HG03521 (cell line): ENCODE data around the gene INIP.
"Not testable (repeated sequence)": the region's sequence is repeated elsewhere in the genome, so short reads cannot be mapped to it uniquely, and the experiment has no call there.

ENCODE experiments used
- ATAC-seq: cut with Tn5 transposase; IDR thresholded peaks from one replicate; pipeline ENCODE4 v1.9.1; 2021; ENCODE audit warnings: mild to moderate bottlenecking, moderate library complexity; ENCODE audit not compliant: unreplicated experiment

Gene INIP

GRCh38 chr9:112743216-112743836 is 25.4 kb upstream of the INIP start:
- no peak for ATAC-seq

GRCh38 chr9:112734892-112735291 is 17.0 kb upstream of the INIP start:
- ATAC-seq, result no peak

DNA sequence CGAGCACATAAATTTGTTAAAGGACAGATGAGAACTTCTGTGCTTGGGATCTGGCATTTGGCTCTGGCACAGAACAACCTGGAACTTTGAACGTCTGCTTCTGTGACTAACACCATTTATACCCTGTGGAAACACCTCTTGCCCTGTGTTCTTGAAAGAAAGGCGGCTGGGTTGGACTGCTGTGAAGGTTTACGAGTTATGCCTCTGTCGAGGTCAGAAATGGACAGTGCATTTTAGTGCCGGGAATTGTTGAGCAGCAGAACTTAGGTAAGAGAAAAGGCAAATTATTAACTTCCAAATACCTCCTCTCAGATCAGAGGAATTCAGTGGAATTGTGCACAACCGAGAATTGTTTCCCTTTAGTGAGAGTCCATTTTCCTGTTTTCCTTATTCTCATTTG is 14.1 kb upstream of the INIP start:
- ATAC-seq, result no peak

DNA sequence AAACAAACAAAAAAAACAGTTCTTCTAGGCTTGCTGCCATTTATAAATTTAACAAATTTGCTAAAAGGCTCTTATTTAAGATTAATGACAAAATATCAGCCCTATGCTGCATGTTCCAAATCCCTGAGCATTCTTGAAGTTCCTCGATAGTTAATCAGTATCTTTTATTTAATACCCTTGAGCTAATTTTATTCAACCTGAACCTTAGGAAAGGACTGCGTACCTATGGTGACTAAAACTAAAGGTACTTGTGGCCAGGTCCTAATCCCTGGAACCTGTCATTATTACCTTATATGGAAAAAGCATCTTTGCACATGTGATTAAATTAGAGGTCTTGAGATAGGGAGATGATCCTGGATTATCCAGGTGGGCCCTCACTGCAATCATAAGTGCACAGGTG is 10.5 kb upstream of the INIP start:
- ATAC-seq, result no peak

- ATAC-seq, result no peak
Observed at GRCh38 chr9:112726428-112726827, 8.5 kb upstream of the INIP start.

GRCh38 chr9:112725961-112726360 is 8.0 kb upstream of the INIP start:
- no peak for ATAC-seq

DNA sequence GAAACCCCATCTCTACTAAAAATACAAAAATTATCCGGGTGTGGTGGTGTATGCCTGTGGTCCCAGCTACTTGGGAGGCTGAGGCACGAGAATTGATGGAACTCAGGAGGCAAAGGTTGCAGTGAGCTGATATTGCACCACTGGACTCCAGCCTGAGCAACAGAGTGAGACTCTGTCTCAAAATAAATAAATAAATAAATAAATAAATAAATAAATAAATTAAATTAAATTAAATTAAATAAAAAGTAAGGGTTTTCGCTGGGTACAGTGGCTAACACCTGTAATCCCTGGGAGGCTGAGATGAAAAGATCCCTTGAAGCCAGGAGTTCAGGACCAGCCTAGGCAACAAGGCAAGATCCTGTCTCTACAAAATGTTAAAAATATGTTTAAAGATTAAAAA is 4.8 kb upstream of the INIP start:
- not testable (repeated sequence) for ATAC-seq

DNA sequence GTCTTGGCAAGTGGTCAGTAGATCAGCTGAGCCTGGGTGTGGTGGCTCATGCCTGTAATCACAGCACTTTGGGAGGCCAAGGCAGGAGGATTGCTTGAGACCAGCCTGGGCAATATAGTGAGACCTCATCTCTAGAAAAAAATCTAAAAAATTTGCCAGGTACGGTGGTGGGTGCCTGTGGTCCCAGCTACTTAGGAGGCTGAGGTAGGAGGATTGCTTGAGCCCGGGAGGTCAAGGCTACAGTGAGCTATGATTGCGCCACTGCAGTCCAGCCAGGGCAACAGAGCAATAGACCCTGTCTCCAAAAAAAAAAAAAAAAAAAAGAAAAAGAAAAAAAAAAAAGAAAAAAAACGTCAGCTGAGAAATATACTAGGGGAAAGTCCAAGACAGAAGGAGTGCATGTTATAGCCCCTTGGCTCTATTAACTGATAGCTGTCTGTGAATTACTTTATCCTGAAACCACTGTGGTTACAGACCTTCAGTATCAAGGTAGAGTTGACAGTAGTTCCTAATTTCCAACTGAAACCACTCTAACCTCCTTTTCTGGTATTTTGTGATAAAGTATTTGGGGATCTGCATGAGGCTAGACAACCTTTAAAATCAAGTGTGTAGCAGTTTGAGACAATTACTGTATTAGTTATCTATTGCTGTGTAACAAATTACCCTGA is 2.3 kb upstream of the INIP start:
- ATAC-seq, result no peak

DNA sequence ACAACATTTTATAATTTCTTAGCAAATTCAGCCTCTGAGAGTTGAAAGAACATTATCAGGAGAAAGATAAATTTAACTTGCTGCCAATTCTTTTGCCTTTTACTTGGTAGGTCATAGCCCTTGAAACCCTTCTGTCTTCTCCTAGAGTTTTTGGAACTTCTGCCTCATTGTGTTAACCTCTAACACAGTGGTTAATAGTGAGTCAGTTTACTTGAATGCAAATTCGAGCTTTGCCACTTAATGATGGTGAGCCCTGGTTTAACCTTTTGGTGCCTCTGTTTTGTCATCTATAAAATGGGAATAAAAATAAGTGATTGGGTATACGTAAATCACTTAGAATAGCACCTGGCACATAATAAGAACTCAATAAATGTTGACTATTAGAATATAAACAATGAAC is 1.8 kb upstream of the INIP start:
- no peak for ATAC-seq

- ATAC-seq, result no peak
Observed at GRCh38 chr9:112719241-112719691, 1.3 kb upstream of the INIP start.

- no peak for ATAC-seq
Observed at GRCh38 chr9:112712678-112713077, 5.2 kb downstream of the INIP start.

DNA sequence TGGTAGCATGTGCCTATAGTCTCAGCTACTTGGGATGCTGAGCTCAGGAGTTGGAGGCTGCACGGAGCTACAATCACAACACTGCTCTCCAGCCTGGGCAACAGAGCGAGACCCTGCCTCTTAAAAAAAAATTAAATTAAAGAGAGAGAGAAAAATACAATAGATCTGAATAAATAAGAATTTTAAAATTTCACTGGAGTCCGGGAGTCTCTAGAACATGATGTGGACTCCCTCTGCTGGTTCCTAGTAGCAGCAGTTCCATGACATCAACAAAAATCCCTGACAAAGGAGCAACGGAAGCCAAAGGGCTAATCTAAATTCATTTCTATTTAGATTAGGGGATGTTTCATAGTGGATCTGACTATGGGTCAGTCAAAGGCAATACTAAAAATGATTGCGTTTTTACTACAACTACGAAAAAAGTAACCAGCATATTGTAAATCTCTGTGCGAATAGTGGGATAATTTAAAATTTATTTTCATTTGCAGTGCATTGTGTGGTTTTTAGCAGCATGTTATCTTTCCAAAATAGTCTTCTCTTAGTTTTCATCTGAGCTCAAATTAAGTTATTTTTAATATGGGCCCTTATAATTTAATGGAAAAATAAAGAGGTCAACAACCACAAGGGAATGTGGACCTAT is 6.7 kb downstream of the INIP start:
- no peak for ATAC-seq

DNA sequence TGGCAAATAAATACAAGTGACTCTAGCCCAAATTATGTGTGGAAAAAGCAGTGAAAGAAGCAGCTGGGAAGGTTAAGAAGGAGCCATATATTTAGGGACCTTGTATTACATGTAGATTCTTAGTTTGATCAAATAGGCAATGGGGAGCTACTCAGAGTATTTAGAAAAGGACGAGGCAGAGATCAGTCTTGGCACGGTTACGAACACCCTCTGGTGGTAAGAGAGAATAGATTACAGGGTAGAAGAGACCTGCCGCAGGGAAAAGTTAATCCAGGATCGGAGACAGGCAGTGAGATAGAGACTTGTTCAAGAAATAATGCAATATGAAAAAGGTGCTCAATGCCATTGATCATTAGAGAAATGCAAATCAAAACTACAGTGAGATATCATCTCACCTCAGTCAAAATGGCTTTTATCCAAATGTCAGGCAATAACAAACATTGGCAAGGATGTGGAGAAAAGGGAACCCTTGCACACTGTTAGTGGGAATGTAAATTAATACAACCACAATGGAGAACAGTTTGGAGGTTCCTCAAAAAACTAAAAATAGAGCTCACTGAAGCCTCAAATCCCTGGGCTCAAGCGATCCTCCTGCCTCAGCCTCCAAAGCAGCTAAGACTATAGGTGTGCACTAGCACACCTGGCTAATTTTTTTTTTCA is 12.0 kb downstream of the INIP start:
- no peak for ATAC-seq

GRCh38 chr9:112703304-112703703 is 14.6 kb downstream of the INIP start:
- ATAC-seq, result no peak

DNA sequence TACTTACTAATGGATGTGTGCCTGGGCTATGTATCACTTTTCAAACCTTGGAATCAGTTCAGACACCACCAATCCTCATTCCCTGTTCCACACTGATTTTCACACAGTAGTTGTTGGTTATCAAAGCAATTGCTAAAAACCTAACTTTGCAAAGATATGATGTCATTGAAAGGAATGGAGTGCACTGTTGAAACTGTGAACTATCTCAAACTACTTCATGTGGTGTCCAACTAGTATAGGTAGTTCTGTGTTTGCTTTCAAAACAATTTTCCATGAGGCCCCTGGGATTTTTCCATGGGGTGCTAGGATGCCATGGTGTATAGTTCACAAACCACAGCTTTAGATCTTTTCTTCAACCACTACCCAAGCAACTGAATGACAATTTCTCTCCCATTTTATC is 17.8 kb downstream of the INIP start:
- ATAC-seq, result no peak

DNA sequence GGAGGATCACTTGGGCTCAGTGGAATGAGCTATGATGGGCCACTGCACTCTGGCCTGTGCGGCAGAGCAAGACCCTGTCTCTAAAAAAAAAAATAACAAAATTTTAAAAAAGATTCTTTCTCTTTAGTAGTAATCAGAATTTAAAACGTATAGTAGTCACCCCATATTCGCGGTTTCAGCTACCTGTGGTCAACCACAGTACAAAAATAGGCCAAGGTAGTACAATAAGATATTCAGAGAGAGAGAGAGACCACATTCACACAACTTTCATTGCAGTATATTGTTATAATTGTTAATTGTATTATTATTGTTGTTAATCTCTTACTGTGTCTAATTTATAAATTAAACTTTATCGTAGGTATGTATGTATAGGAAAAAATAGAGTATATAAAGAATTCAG is 18.7 kb downstream of the INIP start:
- peak; percentile 89 for ATAC-seq

DNA sequence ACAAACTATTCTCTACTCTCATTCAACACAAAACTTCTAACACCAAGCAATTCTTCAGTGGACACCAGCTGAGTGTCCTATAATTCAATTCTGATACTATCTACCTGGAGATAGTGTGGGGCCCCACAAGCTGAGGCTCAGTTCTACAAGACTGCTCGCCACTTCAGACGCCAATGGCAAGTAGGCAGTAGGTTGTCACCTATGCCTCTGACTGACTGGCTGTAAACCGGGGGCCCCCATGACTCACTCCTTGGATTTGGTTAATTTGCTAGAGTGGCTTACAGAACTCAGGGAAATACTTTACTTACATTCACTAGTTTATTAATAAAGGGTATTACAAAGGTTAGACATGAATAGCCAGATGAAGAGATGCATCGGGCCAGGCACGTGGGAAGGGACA is 21.5 kb downstream of the INIP start:
- ATAC-seq, result no peak

DNA sequence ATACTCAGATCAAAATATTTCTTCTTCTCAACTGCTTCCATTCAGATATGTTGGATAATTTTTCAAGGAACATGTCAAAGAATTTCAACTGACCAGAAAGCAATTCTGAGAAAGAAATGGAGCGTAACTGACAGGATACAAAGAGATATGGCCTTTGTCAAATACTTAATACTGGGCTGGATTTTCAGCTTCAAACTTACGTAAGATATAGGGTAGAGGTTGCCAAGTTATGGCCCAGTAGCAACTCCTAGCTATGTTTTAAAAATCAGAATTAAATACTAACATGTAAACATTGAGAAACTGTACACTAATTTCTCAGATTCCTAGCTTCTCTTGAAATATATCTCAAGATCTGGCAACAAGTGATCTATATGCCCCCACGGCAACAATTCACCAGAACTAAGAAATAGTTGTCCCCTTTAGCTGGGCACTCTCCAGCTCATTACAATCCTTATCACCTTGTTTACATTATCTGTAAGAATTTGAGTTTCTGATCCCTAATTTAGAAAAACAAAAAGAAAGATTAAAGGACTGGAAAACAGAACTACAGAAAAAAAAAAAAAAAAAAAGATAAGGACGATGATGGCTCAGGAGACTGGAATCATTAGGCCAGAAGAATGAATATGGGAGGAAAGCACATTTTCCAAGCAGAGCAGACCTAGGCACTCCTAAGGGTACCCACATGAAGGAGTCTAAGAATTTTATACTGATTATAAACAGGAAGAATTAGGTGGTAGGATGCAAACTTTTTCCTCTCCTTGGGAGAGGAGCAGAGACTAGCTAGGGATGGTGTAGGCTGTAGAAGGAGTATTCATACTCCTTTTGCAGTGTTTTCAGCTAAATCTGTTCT is 23.0 kb downstream of the INIP start:
- no peak for ATAC-seq

DNA sequence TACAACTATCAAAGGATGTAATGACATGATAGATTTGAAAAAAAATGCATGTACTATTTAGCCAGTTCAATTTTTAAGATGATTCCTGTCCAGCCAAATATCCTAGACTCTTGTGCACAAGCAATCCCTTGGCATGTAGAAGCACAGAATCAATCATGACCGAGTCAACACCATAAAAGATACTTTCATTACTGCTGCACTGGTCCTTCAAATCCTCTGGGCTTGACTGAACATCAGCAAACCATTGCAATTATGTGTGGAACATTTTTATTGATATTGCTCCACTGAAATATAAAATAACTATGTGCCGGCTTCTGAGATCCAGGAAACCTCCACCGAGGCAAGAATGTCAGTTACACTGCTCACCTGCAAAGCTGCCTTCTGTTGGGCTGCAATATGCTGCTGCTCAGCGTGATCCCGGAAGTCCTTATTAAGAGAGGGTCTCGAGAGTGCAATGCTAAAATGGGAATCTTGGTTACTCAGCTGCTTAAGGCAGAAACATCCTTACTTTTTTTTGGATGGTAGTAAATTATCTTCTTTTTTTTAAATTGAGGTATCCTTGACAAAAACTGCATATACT is 28.7 kb downstream of the INIP start:
- no peak for ATAC-seq

DNA sequence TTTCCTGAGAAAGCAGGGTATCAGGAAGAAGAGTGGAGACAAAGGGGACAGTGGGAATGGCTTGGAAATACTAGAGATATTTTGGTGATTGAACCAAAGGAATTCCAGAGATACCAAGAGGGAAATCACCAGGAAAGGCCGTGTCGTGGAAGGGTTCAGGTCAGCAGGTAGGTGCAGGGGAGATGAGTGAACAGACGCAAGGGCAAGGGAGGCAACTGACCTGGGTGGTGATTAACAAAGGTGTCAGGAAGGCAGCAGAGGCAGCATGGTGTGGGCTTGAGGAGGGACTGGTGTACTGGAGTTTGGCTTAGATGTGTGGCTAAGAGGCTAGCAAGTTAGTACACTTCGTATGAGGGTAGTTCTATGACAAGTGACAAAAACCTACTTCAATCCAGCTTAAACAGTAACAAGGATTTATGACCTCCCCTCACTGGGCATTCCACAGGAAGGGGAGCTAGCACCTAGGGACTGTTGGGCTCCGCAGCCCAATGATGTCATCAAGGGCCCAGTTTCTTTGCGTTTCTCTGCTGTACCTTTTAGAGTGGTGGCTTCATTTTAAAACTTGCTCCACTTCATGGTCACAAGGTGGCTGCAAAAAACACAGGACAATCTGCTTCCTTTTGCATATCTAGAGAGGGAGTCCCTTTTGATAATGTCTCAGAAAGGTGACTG is 37.0 kb downstream of the INIP start:
- ATAC-seq, result no peak
